Activated gamma-delta T cell treated with Interleukin-2 at 50 U/mL for 16 hours (primary cell): ENCODE measurements around the gene MAN2A2.
"Not testable (repeated sequence)": the region's sequence is repeated elsewhere in the genome, so short reads cannot be mapped to it uniquely, and the experiment has no call there.

Source experiments
- DNase-seq: peaks from one replicate; pipeline ENCODE4 v3.0.0-alpha.2; 2020

The MAN2A2 gene

DNA sequence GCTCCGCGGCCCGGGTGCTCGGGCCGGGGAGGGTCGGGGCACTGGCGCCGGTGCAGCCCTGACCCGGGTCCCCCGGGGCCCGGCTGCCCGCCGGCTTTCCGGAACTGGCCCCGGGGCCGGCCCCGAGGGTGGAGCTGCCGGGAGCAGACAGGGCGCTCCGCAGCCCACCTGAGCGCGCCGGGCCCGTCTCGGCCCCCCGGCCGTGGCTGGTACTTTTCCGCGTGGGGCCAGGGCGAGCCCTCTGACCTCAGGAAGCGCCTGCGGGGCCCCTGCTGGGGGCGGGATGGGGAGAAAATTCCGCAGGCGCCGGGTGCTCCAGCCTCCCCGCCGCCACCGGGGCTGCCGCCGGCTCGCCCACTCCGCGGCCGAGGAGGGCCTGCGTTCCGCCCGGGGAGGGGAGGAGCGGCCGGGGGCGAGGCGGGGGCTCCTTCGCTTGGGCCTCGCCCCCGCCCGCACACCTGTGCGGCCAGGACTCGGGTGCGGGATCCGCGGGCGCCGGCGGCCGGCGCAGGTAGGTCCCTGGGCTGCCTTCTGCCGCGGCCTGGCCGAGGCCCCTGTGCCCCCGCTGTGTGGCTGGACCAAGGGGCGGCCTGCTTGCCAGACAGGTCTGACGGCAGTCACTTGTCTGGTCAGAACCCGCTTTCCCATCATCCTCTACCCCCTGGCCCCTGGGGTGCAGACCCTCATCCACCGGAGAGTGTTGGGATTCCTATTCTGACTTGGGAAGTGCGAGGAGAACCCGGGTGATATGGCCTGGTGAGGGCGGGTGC is 31.2 kb upstream of the MAN2A2 start:
- DNase-seq = no peak

DNA sequence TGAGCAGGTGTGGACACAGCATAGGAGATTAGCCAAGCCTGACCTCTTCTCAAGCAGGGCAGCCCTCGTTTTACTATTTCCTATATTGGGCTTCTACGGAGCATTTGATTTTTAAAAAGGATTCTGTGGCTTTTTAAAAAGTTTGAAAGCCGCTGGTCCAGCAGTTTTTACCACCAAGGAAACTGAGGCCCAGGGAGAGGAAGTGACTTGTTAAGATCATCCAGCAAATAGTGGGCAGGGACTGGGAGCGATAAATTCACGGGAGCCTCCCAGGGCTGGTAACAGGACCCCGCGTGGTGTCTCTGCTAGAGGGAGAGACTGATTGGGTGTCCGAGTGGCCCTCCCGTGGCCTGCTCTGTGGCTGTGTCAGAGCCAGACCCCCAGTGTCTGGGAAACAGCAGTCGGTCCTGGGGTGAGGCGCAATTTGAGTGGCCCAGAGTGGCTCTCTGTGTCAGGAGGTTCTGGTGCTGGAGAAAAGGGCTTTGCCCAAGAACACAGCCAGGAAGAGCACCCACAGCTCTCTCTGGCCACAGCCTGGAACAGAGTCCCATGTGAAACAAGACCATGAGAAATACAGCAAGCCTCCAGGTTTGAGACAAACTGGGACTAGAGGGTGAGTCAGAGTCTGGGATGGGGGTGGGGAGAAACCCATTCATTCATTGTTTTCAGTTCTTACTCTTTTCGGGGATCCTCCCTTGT is 30.5 kb upstream of the MAN2A2 start:
- no peak for DNase-seq

DNA sequence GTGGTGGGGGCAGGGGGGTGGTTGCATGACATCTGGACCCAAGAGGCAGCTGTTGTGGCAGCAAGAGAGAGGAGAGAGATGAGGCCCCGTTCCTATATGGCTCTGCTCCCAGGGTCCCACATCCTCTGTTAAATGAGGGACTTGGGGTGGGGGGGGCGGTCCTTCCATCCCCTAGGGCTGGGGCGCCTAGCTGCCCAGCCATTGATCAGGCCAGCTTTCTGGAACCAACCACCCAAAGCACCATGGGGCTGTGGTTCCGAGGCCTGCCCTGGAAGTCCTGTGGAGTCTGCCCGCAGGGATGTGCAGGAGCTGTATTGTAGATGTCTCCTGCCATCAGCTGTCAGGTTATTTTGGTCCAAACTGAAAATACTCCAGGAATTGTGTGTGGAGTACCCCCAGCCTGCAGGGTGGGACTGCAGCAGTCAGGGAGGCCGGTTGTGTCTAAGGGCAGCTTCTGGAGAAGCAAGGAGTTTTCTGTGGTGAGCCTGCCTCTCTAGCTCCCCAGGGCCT is 29.6 kb upstream of the MAN2A2 start:
- no peak for DNase-seq

DNA sequence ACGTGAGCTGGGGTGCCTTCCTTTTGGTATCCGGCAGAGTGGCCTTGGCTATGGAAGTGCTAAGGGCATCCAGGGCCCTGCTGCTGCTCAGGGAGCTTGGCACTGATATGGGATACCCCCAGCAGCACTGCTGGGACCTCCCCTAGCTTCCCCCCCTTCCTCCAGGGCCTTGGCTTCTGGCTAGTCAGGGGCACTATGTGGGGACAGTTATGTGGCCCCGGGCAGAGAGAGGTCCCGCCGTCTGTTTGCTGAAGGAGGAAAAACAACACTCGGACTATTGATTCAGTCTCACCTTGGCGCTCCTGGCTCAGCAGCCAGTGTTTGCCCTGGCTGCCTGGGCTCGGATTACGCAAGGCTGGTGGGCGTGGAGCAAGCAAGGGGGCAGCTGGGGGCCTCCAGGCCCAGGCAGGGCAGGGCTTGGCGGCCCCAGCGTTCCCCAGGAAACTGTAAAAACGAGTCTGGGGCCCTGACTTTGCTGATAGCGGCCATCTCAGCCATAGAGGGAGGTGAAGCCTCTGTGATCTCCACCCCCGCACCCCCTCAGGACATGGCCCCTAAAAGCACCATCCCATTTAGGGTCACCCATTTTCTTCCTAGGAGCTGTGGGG is 29.0 kb upstream of the MAN2A2 start:
- DNase-seq = no peak

DNA sequence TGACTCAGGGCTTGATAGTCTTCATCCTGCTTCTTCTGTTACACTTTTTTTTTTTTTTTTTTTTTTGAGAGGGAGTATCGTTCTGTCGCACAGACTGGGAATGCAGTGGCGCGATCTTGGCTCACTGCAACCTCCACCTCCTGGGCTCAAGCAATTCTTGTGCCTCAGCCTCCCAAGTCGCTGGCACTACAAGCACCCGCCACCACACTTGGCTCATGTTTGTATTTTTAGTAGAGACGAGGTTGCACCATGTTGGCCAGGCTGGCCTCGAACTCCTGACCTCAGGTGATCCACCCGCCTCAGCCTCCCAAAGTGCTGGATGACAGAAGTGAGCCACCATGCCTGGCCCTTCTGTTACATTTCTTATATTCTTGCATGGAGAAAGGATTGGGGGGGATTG is 28.1 kb upstream of the MAN2A2 start:
- not testable (repeated sequence) for DNase-seq

DNA sequence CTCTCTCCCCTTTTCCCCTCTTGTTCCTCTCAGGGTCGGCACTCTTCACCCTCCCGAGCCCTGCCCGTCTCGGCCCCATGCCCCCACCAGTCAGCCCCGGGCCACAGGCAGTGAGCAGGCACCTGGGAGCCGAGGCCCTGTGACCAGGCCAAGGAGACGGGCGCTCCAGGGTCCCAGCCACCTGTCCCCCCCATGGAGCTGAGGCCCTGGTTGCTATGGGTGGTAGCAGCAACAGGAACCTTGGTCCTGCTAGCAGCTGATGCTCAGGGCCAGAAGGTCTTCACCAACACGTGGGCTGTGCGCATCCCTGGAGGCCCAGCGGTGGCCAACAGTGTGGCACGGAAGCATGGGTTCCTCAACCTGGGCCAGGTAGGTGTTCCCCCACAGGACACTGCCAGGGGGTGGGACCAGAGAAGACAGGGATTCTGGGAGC is 27.5 kb upstream of the MAN2A2 start:
- no peak for DNase-seq

DNA sequence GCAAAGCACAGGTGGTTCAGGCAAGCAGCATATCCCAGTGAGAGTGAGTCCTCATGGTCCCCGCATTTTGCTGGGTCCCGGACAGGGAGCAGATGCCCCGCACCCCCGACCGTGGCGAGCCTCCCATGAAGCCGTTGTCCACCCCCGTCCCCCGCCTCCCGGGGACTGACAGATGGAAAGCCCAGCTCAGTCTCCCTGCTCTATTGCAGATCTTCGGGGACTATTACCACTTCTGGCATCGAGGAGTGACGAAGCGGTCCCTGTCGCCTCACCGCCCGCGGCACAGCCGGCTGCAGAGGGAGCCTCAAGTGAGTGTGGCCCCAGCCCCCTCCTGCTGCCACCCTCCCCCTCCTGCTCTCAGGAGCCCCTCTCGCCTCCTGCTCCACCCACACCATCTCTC is 27.1 kb upstream of the MAN2A2 start:
- DNase-seq = no peak

DNA sequence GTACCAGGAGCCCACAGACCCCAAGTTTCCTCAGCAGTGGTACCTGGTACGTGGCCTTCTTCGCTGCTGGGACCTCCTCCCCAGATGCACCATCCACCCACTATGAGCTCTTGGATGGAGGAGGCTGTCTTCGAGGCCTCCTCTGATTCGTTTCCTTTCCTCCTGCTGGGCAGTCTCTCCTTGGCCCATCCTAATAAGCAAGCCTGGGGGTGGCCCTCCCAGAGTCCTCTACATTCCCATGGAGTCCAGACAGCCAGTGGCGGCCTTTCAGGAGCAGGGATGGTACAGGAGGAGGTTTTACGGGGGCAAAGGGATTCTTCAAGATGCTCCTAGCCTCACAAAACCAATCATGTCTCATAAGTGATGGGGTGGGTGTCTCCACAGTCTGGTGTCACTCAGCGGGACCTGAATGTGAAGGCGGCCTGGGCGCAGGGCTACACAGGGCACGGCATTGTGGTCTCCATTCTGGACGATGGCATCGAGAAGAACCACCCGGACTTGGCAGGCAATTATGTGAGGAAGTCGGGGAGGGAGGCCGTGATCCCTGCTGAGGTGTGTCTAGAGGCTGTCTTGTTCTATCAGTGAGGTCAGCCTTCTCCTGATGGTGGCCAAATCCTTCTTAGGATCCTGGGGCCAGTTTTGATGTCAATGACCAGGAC is 26.5 kb upstream of the MAN2A2 start:
- DNase-seq = no peak

DNA sequence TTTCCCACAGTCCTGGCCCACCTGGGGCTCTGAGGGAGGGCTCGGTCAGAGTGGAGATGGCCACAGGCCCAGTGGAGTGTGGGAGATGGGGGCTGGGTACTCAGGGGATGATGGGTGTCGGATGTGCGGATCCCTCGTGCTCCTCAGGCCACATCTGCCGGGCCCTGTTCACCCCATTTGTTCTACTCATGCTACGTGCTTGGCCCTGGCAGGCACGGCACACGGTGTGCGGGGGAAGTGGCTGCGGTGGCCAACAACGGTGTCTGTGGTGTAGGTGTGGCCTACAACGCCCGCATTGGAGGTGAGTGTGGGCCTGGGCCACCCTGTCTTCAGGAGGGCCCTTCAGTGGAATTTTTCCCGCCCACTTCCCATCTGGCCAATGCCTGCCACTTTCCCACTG is 25.8 kb upstream of the MAN2A2 start:
- no peak for DNase-seq

DNA sequence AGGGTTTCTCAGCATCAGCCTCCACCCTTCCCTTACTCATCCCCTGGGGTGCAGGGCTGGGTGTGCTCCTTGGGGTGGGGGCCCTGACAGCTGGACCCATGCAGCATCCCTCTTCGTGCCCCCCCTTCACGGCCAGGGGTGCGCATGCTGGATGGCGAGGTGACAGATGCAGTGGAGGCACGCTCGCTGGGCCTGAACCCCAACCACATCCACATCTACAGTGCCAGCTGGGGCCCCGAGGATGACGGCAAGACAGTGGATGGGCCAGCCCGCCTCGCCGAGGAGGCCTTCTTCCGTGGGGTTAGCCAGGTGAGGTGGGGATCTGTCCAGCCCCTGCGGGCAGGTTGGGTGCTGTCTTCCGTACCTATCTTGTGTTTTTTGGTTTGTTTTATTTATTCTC is 25.1 kb upstream of the MAN2A2 start:
- DNase-seq = no peak

DNA sequence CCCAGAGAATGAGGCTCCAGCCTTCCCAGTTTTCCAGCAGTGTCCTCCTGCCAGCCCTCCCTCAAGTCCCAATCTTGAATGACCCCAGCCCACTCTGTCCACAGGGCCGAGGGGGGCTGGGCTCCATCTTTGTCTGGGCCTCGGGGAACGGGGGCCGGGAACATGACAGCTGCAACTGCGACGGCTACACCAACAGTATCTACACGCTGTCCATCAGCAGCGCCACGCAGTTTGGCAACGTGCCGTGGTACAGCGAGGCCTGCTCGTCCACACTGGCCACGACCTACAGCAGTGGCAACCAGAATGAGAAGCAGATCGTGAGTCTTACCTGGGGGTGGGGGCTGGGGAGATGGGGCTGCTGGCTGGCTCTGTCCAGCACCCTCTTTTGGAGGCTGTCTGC is 24.4 kb upstream of the MAN2A2 start:
- DNase-seq = no peak

DNA sequence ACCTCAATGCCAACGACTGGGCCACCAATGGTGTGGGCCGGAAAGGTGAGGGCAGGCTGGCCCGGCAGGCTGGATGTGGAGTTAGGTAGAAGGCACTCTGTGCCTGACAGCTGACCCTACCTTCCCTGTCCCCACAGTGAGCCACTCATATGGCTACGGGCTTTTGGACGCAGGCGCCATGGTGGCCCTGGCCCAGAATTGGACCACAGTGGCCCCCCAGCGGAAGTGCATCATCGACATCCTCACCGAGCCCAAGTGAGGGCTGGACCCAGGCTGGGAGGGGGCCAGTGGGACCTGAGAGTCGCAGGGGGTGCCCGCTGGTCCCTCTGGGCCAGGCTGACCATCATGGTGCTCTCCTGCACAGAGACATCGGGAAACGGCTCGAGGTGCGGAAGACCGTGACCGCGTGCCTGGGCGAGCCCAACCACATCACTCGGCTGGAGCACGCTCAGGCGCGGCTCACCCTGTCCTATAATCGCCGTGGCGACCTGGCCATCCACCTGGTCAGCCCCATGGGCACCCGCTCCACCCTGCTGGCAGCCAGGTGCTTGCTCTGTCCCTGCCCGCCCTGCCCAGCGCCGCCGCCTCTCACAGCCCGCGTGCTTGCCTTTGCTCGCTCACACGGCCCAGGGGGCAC is 23.3 kb upstream of the MAN2A2 start:
- no peak for DNase-seq

DNA sequence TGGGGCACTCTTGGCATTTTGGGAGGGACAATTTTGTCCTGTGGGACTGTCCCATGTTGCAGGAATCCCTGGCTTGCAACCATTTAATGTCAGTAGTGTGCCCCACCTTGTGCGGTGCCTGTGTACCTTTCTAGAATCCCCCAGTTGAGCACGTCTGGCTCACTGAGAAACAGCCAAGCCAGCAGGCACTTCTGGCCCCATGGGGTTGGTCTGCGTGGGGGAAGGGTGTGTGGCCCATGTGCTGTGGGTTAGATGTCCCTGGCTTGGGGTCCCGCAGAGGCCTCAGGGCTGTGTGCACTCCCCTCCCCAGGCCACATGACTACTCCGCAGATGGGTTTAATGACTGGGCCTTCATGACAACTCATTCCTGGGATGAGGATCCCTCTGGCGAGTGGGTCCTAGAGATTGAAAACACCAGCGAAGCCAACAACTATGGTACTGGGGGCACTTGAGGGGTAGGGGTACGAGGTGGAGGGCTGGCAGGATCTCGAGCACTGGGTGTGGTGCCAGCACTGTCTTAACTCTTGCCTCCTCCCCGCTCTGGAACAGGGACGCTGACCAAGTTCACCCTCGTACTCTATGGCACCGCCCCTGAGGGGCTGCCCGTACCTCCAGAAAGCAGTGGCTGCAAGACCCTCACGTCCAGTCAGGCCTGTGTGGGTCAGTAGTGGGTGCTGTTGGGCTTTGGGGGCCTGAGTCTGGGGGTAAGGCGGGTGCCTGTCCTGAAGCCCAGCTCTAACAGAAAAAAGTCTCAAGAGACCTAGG is 22.5 kb upstream of the MAN2A2 start:
- DNase-seq = no peak

DNA sequence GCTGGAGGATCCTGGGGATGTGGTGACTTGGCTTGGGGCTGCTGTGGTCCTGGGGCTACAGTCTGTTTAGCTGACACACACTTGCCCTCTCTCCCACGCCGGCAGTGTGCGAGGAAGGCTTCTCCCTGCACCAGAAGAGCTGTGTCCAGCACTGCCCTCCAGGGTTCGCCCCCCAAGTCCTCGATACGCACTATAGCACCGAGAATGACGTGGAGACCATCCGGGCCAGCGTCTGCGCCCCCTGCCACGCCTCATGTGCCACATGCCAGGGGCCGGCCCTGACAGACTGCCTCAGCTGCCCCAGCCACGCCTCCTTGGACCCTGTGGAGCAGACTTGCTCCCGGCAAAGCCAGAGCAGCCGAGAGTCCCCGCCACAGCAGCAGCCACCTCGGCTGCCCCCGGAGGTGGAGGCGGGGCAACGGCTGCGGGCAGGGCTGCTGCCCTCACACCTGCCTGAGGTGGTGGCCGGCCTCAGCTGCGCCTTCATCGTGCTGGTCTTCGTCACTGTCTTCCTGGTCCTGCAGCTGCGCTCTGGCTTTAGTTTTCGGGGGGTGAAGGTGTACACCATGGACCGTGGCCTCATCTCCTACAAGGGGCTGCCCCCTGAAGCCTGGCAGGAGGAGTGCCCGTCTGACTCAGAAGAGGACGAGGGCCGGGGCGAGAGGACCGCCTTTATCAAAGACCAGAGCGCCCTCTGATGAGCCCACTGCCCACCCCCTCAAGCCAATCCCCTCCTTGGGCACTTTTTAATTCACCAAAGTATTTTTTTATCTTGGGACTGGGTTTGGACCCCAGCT is 21.7 kb upstream of the MAN2A2 start:
- no peak for DNase-seq

DNA sequence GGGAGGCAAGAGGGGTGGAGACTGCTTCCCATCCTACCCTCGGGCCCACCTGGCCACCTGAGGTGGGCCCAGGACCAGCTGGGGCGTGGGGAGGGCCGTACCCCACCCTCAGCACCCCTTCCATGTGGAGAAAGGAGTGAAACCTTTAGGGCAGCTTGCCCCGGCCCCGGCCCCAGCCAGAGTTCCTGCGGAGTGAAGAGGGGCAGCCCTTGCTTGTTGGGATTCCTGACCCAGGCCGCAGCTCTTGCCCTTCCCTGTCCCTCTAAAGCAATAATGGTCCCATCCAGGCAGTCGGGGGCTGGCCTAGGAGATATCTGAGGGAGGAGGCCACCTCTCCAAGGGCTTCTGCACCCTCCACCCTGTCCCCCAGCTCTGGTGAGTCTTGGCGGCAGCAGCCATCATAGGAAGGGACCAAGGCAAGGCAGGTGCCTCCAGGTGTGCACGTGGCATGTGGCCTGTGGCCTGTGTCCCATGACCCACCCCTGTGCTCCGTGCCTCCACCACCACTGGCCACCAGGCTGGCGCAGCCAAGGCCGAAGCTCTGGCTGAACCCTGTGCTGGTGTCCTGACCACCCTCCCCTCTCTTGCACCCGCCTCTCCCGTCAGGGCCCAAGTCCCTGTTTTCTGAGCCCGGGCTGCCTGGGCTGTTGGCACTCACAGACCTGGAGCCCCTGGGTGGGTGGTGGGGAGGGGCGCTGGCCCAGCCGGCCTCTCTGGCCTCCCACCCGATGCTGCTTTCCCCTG is 21.0 kb upstream of the MAN2A2 start:
- no peak for DNase-seq

DNA sequence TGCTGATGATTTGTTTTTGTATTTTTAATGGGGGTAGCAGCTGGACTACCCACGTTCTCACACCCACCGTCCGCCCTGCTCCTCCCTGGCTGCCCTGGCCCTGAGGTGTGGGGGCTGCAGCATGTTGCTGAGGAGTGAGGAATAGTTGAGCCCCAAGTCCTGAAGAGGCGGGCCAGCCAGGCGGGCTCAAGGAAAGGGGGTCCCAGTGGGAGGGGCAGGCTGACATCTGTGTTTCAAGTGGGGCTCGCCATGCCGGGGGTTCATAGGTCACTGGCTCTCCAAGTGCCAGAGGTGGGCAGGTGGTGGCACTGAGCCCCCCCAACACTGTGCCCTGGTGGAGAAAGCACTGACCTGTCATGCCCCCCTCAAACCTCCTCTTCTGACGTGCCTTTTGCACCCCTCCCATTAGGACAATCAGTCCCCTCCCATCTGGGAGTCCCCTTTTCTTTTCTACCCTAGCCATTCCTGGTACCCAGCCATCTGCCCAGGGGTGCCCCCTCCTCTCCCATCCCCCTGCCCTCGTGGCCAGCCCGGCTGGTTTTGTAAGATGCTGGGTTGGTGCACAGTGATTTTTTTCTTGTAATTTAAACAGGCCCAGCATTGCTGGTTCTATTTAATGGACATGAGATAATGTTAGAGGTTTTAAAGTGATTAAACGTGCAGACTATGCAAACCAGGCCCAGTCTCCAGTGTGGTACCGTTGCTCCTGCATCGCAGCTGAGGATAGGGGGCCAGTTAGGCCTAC is 20.1 kb upstream of the MAN2A2 start:
- DNase-seq = no peak

DNA sequence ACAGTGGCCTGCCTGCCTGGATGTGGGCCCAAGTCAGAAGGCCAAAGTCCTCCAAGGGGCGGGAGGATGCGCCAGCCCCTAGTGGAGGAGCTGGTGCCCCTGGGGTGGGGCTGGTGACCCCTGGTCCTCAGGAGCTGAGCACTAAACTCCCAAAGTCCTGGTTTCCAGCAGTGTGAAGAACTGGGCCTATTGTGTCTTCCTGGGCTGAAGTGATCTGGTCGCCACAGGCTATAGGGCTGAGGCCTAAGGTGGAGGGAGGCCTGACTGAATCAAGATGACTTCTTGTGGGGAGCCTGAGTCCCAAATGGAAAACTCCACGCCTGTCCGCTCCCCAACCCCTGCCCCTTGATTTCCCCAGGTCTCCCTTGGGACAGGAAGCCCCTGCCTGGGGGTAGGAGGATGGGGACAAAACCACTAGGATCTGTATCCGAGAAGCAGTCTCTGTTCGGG is 19.6 kb upstream of the MAN2A2 start:
- DNase-seq = no peak

DNA sequence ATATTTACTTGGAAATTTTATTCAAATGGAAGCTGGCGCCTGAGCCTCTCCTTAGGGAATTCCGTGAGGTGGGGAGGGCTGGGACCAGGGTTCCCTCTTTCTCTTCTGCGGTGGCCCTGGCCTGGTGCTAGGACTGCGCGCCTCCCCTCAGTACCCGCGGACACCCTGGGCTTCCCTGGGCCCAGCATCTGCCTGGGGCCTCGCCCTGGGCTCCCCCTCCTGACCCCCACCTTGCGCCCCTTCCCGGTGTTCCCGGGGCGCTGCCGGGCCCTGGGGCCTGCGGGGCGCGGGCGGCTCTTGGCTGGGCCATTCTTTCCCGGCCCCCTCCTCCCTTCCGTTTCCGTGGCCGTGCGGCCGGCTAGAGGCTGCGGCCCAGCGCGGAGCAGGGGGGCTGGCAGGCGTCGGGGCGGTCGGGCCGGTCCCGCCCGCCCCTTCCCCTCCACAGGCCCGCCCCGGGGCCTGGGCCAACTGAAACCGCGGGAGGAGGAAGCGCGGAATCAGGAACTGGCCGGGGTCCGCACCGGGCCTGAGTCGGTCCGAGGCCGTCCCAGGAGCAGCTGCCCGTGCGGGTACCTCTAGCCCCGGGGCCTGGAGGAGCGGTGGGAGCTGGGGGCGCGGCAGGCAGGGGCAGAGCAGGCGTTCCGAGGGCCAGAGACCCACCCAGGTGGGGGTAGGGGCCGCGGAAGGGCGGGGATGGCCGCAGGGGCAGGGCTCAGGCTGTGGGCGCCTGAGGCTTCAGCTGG is 19.0 kb upstream of the MAN2A2 start, which contains the start of gene FES:
FES (plus strand) TSS at position 529 of the 743 bp plus-strand sequence. CDS start 542 bp downstream, outside the sequence.
- no peak for DNase-seq
